NK-92 (cell line): Measurements from ENCODE around the gene RAD51B.
"Not testable (repeated sequence)": the region's sequence is repeated elsewhere in the genome, so short reads cannot be mapped to it uniquely, and the experiment has no call there.

Experiments
- DNase-seq: peaks from one replicate; lab custom pipeline; 2025; ENCODE audit not compliant: unreplicated experiment; lab: John Stamatoyannopoulos, UW

RAD51B gene

DNA sequence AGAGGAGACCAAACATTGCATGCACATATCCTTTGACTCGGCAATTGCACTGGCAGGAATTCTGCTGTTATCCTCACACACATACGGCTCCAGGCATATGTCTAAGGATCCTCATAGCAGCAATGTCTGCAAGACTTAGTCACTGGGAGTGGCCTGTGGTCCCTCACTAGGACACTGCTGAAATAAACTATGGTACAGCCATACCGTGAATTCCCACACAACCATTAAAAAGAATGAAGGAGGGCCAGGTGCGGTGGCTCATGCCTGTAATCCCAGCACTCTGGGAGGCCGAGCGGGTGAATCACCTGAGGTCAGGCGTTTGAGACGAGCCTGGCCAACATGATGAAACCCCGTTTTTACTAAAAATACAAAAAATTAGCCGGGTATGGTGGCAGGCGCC, 868.2 kb downstream of the RAD51B start:
- no peak for DNase-seq

DNA sequence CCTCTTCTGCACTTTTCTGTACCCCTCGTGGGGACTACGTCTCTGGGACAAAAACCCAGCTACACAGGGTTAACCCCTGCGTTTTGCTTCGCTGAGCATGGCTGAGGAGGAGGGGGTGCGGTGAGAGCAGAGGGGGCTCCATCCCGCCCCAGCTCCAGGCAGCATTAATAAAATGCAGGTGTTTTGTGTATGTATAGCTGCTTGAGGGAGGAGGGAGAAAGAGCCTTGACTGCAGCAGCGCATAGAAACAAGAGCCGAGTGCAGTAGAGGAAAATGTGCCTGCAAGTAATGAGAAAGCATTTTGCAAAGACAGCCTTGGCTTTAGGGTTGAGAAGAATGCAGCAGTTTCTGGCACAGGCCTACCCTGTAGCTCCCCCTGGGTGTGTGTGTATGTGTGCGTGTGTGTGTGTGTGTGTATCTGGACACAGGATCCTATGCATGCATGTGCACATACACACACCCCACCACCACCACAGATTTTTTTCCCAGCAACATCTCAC, 869.3 kb downstream of the RAD51B start:
- DNase-seq = no peak

DNA sequence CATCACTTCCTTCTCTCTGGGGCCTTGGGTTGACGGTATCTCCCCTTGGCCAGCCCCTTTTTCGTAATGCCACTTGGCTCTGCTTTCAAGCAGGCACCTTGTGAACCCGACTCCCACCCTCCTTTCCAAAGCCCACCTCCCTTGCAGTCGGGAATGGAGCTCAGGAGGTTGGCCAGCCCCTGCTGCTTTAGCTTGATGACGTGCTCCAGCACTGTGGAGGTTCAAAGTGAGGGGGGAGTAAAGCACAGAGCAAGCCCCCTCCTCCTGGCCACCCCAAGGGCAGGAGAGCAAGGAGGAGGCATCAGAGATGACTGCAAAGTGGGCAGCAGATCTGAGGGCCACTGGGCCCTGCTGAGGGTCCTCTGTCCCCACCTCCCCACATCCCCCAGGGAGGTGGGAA, 869.9 kb downstream of the RAD51B start:
- DNase-seq = no peak

DNA sequence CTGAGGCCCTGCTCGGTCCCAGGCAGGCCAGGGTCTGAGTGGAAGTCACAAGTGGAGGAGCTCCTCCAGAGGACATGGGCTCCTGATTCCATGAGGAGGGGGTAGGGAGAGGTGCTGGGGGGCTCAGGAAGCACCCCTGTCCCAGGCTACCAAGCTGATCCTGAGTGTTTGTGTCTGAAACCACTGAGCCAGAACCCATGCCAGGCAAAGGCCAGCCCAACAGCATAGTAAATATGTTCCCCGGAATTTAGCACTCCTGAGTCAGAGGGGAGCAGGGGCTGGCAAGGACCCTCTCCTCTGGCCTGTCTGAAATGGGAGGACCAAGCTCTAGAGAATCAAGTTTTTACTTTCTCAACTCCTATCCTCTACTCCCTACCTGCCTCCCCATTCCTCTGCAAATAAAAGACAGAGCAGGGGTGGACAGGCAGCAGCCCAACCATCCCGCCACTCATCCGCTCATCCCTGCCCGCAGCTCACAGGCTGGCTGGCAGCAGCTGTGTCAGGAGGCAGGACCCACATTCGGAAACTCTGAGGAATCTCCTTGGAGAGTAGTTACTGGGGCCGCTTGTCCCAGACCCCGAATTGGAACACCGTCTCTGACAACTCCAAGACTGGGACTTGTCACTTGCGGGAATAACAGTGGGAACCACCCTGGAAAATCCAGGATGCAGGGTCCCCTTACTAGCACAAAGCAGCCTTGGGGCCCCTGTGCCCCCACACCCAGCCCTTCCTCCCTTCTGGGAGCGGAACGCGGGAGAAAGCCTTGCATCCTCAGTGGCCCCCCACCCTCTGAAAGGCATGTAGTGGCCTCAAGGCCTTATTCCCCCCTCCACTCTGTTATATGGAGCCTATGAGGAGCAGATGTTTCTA, 870.7 kb downstream of the RAD51B start:
- DNase-seq = no peak

DNA sequence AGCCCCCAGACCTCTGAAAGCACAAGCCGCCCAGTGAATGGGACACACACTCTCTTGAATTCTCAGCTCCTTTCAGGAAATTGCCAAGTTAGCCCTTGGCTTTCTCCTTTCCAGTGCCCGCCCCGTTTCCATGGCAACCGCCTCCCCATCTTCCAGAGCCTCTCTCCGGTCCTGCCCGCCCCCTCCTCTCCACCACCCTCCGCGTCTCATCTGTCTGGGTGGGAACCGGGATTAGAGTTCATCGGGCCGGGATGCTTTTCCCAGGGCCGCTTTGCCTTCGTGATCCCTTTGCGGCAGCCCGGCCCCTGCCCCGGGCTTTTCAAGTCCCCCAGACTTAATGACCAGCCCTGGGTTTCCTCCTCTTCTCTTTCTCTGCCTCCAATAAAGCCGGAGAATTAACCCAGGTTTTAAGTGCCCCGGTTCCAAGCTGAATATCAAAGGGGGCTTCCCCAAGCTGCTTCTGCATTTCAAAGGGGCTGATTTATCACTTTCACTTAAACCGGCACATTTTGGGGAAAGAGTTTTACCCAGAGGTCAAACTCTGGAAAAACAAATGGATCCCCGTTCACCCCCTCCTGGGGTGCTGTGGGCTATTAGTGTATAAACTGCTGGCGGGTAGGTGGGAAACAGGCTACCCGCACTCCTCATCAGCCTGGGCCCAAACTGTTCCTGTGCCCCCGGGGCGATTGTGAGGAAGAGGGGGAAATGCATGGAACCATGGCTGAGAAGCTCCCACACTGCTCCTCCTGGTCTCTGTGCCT, 871.6 kb downstream of the RAD51B start:
- DNase-seq = no peak

DNA sequence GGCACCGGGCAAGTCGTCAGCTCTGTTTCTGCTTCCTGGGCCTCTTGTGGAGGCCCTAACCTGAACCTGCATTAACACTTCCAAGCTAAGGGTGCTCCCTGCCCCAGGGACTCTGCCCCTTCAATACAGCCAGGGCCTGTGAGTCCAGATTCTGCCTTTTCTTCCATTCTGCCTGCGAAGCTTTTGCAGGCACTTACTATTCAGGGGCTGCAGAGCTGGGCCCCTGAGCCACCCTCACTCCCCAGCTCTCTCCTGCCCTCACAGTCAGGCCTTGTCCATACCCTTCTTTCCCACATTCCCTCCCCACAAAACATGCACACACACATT, 872.2 kb downstream of the RAD51B start:
- DNase-seq = no peak

DNA sequence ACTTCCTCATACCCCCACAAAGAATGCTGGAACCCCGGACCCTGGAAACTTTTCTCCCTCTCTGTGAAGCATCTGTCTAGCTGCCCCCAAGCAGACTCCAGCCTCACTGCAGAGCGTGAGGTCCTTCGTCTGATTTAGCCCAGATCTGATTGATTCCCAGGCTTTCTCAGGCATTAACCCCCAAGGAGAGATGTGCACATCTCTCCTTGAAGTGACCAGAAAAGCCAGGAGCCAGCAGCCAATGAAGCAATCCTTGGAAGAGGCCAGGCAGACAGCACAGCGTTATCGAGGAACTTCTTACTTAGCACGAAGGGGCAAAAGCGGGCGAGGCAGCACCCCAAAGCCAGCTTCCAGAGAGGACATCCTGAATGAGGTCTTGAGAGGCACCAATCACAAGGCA, 872.6 kb downstream of the RAD51B start:
- DNase-seq = no peak

DNA sequence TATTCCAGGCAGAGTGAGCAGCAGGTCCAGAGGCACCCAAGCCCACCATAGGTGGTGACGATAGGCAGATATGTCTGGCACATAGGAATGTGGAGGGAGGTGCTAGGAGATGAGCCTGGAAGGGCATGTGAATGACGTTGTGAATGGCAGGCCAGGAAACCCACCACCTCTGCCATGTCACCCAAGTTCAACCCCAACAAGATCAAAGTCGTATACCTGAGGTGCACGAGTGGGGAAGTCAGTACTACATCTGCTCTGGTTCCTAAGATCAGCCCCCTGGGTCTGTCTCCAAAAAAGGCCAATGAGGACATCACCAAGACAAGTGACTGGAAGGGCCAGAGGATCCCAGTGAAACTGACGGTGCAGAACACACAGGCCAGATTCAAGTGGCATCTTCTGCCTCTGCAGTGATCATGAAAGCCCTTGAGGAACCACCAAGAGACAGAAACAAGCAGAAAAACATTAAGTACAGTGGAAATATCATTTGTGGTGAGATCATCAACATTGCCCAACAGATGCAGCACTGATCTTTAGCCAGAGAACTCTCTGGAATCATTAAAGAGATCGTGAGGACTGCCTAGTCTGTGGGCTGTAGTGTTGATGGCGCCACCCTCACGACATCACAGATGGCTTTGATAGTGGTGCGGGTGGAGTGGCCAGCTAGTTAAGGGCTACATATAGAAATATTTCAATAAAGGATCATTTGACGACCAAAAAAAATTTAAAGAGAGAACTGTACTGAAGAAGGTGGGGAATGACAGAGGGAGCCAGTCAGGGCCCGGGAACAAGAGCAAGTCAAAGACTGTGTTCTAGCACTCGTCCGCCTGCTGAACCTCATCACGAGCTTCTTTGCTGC, 873.6 kb downstream of the RAD51B start:
- DNase-seq = no peak

DNA sequence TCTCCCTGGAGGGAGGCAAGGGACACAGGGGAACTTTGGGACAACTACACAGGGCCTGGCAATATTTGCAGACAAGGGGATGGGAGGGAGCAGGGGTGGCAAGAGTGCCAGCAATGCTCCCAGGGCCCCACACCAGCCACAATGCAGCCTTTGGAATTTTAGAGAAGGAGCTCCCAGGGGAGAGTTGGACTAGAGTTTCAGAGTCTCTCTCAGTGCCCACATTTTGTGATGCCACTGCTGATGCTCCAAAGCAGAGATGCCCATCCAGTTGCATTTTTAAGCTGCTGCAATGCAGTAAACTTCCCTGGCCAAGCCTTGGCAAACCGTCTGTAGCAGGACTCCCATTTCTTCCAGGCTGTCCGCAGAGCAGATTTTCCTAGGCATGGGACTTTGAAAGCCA, 874.3 kb downstream of the RAD51B start:
- DNase-seq = no peak

DNA sequence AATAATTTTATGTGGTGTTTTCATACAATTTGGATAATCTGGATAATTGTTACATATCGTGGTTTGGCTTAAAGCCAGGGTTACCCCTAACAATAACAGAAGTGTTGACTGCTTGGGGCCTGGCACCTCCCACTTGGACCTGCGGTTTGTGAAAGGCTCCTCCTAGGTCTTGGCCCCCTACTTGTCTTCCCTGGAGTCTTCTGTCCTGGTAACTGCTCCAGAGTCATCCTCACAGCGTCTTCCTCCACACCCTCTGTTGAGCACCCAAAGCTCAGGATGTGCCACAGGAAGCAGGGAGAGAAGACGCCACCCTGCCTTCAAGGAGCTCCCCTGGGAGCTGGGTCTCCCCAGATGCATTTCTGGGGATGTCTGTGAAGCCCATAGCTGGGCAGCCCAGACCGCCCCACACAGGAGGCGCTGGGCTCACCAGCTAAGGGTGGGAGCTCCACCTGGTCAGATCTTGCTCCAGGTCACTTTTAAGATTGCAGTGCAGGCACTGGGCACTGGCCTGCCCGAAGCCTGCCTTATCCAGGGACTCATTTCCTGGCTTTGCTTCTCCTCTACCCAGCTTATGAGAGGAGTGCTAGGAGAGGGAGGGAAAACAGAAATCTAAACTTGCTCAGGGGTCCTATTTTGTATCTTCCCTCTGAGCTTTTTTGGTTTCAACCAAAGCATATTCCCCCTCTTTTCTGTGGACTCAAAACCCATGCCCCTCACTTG, 875.1 kb downstream of the RAD51B start:
- DNase-seq = no peak

DNA sequence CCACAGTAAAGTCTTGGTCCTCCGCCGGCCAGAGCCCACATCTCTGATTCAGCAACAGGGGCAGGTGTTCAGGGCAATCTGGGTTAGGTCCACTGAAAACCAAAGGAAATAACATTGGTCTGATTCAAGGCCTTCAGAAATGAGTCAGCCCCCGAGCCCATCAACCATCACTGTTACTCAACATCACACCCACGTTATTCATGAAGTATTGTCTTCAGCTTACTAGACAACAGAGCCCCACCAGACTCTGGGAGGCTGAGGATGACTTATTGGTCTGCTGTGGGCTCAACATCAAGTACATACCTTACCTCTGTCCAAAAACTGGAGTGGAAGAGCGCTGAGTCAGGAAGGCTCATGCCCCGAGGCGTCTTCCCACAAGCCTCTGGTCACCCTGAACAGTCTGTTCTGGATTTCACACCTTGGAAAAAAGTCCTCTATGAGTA, 875.8 kb downstream of the RAD51B start:
- DNase-seq = no peak

DNA sequence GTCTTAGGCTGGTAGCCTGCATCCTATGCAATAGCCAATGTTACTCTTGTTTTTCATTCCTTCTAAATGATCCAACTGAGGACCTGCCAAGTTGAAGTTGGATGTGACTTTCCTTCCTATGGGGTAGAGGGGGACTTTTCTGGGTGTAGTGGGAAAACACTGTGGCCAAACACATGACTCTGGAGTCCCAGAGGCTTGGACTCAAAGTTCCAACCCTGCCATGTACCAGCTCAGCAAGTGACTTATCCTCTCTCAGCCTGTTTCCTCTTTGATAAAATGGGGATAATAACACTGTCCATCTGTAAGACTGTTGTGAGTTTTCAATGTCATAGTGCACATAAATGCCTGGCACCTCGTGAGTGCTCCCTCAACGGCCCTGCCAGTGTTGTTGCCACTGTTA, 876.3 kb downstream of the RAD51B start:
- DNase-seq = no peak

DNA sequence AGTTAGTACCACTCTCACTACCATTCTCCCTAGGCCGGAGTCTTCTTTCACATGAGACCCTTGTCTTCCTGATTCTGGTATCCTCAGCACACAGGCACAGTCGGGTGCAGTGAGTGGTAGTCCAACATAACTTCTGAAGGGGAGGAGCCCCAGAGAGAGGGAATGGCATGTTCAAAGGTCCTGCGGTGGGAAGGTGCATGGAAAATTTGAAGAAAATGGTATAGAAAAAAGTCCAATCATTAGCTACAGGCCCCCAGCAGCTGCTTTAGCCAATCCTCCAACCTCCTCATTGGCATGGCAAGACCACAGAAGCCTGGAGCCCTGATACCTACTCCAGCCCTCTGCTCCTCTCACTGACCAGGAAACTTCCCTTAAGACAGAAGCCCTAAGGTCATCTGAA, 876.7 kb downstream of the RAD51B start:
- no peak for DNase-seq

DNA sequence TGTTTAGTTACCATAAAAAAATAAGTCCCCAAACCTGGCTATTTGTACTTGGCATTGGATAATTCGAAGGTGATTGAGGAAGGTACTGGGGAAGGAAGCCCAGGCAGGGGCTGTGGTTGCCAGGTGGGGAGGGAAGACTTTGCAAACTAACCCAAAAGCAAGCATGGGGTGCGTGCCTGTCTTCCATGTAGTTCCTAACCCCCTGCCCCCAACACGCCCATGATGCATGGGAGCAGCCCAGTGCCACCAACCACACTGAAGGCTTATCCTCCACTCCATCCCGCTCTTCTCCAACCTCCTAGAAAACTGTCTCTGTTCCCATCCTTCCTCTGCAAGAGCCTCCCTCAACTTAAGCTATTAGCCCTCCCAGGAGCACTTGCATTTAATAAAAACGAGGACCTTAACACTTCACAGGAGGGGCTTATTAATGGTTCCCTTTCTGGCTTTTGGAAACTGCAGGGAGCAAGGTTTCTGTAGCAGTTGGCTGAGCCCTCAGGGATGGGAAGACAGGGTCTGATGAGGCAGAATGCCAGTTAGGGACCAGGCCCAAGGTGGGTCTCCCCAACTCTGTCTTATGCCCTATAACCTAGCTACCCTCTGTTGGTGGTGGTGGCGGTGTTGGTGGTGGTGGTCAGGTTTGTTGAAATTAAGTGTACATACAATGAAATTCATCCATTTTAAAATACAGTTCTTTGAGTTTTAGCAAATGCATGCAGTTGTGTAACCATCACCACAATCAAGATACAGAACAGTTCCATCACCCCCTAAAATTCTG, 877.3 kb downstream of the RAD51B start:
- no peak for DNase-seq

DNA sequence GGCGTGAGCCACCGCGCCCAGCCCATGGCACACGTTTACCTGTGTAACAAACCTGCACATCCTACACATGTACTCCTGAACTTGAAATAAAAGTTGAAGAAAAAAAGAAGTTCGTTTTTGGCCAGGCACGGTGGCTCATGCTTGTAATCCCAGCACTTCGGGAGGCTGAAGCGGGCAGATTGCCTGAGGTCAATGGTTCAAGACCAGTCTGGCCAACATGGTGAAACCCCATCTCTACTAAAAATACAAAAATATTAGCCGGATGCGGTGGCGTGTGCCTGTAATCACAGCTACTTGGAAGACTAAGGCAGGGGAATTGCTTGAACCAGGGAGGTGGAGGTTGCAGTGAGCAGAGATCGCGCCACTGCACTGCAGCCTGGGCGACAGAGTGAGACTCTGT, 879.2 kb downstream of the RAD51B start:
- DNase-seq = not testable (repeated sequence)

DNA sequence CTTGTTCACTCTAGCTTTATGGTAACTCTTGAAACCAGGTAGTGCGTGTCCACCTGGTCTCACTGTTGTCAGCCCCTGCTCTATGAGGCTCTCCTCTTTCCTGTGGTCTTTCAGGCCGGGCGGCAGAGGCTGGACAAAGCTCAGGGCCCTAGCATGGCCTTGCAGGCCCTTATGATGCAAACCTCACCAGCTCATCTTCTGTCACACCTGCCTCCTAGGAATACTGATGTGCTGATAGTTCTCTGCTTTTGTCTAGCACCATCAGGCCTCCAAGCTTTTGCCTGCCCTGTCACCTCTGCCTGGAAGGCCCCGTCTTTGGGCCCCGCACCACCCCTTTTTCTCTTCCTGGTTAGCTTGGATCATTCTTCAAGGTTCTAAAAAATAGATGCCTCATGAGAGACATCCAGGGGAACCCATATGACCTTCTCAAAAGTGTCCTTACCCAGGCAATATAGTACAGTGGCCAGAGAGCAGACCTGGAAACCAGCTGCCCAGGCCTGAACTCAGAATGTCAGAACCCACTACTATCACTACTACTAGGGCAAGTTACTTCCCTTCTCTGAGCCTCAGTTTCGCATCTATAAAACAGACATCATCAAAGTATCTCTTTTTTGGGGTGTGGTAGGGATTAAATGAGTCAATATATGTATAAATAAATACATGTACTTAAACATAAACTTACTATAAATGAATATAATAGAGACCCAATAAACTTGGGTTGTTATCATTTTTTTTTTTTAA, 881.6 kb downstream of the RAD51B start:
- DNase-seq = no peak

DNA sequence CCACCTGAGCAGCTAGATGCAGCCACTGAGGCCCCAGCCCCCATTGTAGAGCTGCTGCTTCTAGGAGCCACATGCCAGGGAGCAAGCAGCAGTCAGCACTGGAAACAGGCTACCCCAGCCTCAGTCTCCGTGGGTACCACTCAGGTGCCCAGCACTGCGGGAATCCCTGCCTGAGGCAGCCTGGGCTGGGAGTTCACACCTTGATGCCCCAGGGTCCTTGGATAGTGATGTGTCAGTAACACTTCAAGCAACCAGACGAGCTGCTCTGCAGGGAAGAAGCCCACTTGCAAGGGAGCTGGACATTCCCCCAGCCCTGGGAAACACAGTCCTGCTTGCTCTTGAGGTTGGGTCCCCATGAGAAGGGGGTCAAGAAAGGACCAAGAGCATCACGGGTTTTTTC, 882.6 kb downstream of the RAD51B start:
- DNase-seq = no peak

DNA sequence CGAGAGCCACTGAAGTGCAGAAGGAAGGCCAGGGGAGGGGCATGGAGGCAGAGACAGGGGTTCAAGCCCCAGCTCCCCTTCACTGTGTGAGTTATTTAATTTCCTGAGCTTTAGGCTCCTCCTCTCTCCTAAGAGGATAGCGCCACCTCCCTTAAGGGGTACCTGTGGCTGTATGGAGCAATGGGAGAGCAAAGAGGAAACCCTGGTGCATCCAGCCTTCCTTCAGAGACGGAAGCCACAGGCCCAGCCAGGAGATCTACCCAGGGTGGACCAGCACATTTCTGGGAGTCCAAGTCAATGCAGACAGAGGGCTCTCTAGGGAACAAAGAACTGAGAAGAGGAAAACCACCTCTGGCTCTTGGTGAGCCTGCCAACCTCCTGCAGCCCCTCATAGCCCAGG, 883.0 kb downstream of the RAD51B start:
- DNase-seq = no peak

DNA sequence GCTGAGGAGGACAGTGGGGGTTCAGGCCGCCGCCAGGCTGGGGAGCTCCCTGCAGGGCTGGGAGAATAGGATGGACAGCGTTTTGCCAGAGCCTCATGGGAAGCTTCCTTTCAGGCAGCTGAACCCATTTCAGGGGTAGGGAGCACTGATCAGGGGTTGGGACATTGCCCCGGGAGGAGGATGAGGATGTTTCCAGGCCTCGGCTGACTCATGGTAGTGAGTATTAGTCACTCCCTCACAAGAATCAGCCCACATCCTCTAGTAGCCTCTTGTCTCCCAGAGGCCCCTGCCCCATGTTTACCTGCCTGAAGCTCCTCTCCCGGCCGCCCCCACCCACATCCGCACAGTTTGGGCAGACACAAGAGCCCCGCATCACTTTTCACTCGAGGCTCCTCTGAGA, 883.5 kb downstream of the RAD51B start:
- DNase-seq = no peak
